Natural killer cell treated with Interleukin-12 subunit alpha and Interleukin-12 subunit beta and Interleukin-15 and Interleukin-18, amount 100 ng/mL, for 72 hours (primary cell): ENCODE measurements around the gene ATG13. TPM values are rescaled to one million over a fixed set of nuclear protein-coding genes. Genes with fewer than 3 reads are reported as not detected.

Experiments
- ATAC-seq, 2 donors: fragments of 150-1000 bp; cut with Tn5 transposase in 1 of 2; sonication (Bioruptor Pico), chemical (Tn5 transposase) in 1 of 2; 2 replicates each; pipeline ENCODE4 v1.10.0; 2021
- DNase-seq: peaks from one replicate; pipeline ENCODE4 v3.0.0; 2022; ENCODE audit warnings: low spot score
- H3K27ac Mint-ChIP-seq, 2 donors: 1 replicate in 1 of 2; 2 replicates in 1 of 2; pipeline ENCODE4 v1.8.0; 2022; ENCODE audit warnings: mixed read lengths in 2 of 2, mild to moderate bottlenecking in 1 of 2, moderate library complexity in 1 of 2
- H3K27me3 Mint-ChIP-seq, 2 donors: 1 replicate in 1 of 2; 2 replicates in 1 of 2; pipeline ENCODE4 v1.8.0; 2022; ENCODE audit warnings: mixed read lengths in 2 of 2
- H3K36me3 Mint-ChIP-seq: one replicate; pipeline ENCODE4 v1.8.0; 2022; ENCODE audit warnings: mixed read lengths
- H3K4me1 Mint-ChIP-seq, 2 donors: 1 replicate in 1 of 2; 2 replicates in 1 of 2; pipeline ENCODE4 v1.8.0; 2022; ENCODE audit warnings: low read depth in 2 of 2, mixed read lengths in 2 of 2, mild to moderate bottlenecking in 1 of 2
- H3K4me3 Mint-ChIP-seq: one replicate; pipeline ENCODE4 v1.8.0; 2022; ENCODE audit warnings: mixed read lengths
- H3K9me3 Mint-ChIP-seq: 2 replicates; pipeline ENCODE4 v1.8.0; 2022; ENCODE audit warnings: mixed read lengths
- total RNA-seq, 2 donors: library from RNA; stranded (reverse); gene quantifications; one replicate each; pipeline ENCODE4 v1.2.3, GENCODE V29; 2022

ATG13 gene
- total RNA-seq, 2 donors from 2014 or later, result 93.9 to 96.6 TPM

GRCh38 chr11:46597609-46598219 is 19.6 kb upstream of the ATG13 start:
- no peaks in the 10 kb centered on the region for H3K36me3 Mint-ChIP-seq
- DNase-seq (no peak), ATAC-seq (peak in 1 of 2 donors; percentile 66)
- peak overlapping the region; percentile 59 for H3K4me3 Mint-ChIP-seq
- H3K4me1 Mint-ChIP-seq, result peaks cover 20 to 29% of the 10 kb centered on the region in 2 donors
- H3K9me3 Mint-ChIP-seq, result no peaks in the 10 kb centered on the region
- peak overlapping the region; percentile 7 to 73 for H3K27ac Mint-ChIP-seq
- no peaks in the 10 kb centered on the region for H3K27me3 Mint-ChIP-seq

- no peaks in the 10 kb centered on the region for H3K36me3 Mint-ChIP-seq
Observed at GRCh38 chr11:46599340-46600193, 17.8 kb upstream of the ATG13 start.

GRCh38 chr11:46600194-46600960 is 17.0 kb upstream of the ATG13 start:
- DNase-seq (no peak), ATAC-seq (no peak)
- Mint-ChIP-seq H3K36me3 (no peaks in the 10 kb centered on the region), H3K27ac (peak overlapping the region in 1 of 2 donors; percentile 50), H3K4me3 (no peak overlapping the region), H3K4me1 (peaks cover 4 to 12% of the 10 kb centered on the region in 2 donors), H3K9me3 (no peaks in the 10 kb centered on the region), H3K27me3 (no peaks in the 10 kb centered on the region)

More at GRCh38 chr11:46599340-46600193, 17.8 kb upstream of the ATG13 start:
- H3K9me3 Mint-ChIP-seq, result no peaks in the 10 kb centered on the region
- DNase-seq, result no peak
- H3K27me3 Mint-ChIP-seq, result no peaks in the 10 kb centered on the region
- ATAC-seq, result no peak
- H3K4me3 Mint-ChIP-seq, result no peak overlapping the region
- peak overlapping the region in 1 of 2 donors; percentile 50 for H3K27ac Mint-ChIP-seq
- peaks cover 5 to 12% of the 10 kb centered on the region in 2 donors for H3K4me1 Mint-ChIP-seq

- H3K4me3 Mint-ChIP-seq, result no peak overlapping the region
- no peak for ATAC-seq
- no peaks in the 10 kb centered on the region for H3K27me3 Mint-ChIP-seq
- no peak for DNase-seq
- H3K4me1 Mint-ChIP-seq, result peaks cover 4 to 12% of the 10 kb centered on the region in 2 donors
- no peaks in the 10 kb centered on the region for H3K36me3 Mint-ChIP-seq
- H3K27ac Mint-ChIP-seq, result no peak overlapping the region
- no peaks in the 10 kb centered on the region for H3K9me3 Mint-ChIP-seq
Observed at GRCh38 chr11:46601129-46601528, 16.2 kb upstream of the ATG13 start.

GRCh38 chr11:46603704-46604308 is 13.5 kb upstream of the ATG13 start:
- Mint-ChIP-seq H3K9me3 (no peaks in the 10 kb centered on the region), H3K4me3 (no peak overlapping the region), H3K4me1 (peaks cover 3% of the 10 kb centered on the region in 2 donors), H3K27me3 (no peaks in the 10 kb centered on the region), H3K36me3 (no peaks in the 10 kb centered on the region), H3K27ac (no peak overlapping the region)
- ATAC-seq (no peak), DNase-seq (no peak)

GRCh38 chr11:46604796-46605195 is 12.6 kb upstream of the ATG13 start:
- Mint-ChIP-seq H3K9me3 (no peaks in the 10 kb centered on the region), H3K4me3 (no peak overlapping the region), H3K27ac (no peak overlapping the region), H3K4me1 (peaks cover 3% of the 10 kb centered on the region in 2 donors), H3K36me3 (no peaks in the 10 kb centered on the region), H3K27me3 (no peaks in the 10 kb centered on the region)
- ATAC-seq (no peak), DNase-seq (no peak)

GRCh38 chr11:46607516-46607915 is 9.8 kb upstream of the ATG13 start:
- DNase-seq (no peak), ATAC-seq (no peak)
- no peaks in the 10 kb centered on the region for H3K36me3 Mint-ChIP-seq
- no peaks in the 10 kb centered on the region for H3K27me3 Mint-ChIP-seq
- peaks cover 3 to 7% of the 10 kb centered on the region in 2 donors for H3K4me1 Mint-ChIP-seq
- no peaks in the 10 kb centered on the region for H3K9me3 Mint-ChIP-seq
- H3K27ac Mint-ChIP-seq, result no peak overlapping the region
- no peak overlapping the region for H3K4me3 Mint-ChIP-seq

GRCh38 chr11:46609386-46609785 is 8.0 kb upstream of the ATG13 start:
- H3K4me3 Mint-ChIP-seq, result no peak overlapping the region
- peaks cover 3 to 7% of the 10 kb centered on the region in 2 donors for H3K4me1 Mint-ChIP-seq
- H3K27ac Mint-ChIP-seq, result no peak overlapping the region
- no peaks in the 10 kb centered on the region for H3K9me3 Mint-ChIP-seq
- no peak for ATAC-seq
- no peak for DNase-seq
- no peaks in the 10 kb centered on the region for H3K36me3 Mint-ChIP-seq
- no peaks in the 10 kb centered on the region for H3K27me3 Mint-ChIP-seq

GRCh38 chr11:46611526-46612304 is 5.6 kb upstream of the ATG13 start:
- DNase-seq (no peak), ATAC-seq (peak in 1 of 2 donors; percentile 46)

GRCh38 chr11:46612326-46612725 is 5.0 kb upstream of the ATG13 start:
- no peaks in the 10 kb centered on the region for H3K9me3 Mint-ChIP-seq
- DNase-seq (no peak), ATAC-seq (no peak)
- H3K27me3 Mint-ChIP-seq, result no peaks in the 10 kb centered on the region
- H3K4me1 Mint-ChIP-seq, result peaks cover 12 to 17% of the 10 kb centered on the region in 2 donors
- H3K27ac Mint-ChIP-seq, result no peak overlapping the region
- H3K4me3 Mint-ChIP-seq, result peak overlapping the region; percentile 6
- H3K36me3 Mint-ChIP-seq, result no peaks in the 10 kb centered on the region

More at GRCh38 chr11:46611526-46612304, 5.6 kb upstream of the ATG13 start:
- Mint-ChIP-seq H3K27me3 (no peaks in the 10 kb centered on the region), H3K4me1 (peaks cover 12 to 17% of the 10 kb centered on the region in 2 donors), H3K27ac (no peak overlapping the region), H3K36me3 (no peaks in the 10 kb centered on the region), H3K4me3 (peak overlapping the region; percentile 6), H3K9me3 (no peaks in the 10 kb centered on the region)

GRCh38 chr11:46615756-46616155 is 1.6 kb upstream of the ATG13 start:
- H3K9me3 Mint-ChIP-seq, result no peaks in the 10 kb centered on the region
- no peaks in the 10 kb centered on the region for H3K36me3 Mint-ChIP-seq
- peaks cover 22 to 33% of the 10 kb centered on the region in 2 donors for H3K4me1 Mint-ChIP-seq
- H3K4me3 Mint-ChIP-seq, result peak overlapping the region; percentile 90
- ATAC-seq, result no peak
- peak overlapping the region; percentile 47 to 97 for H3K27ac Mint-ChIP-seq
- DNase-seq, result no peak
- no peaks in the 10 kb centered on the region for H3K27me3 Mint-ChIP-seq

- Mint-ChIP-seq H3K27ac (peak overlapping the region; percentile 97 to 99), H3K27me3 (no peaks in the 10 kb centered on the region), H3K4me3 (peak overlapping the region; percentile 90), H3K9me3 (no peaks in the 10 kb centered on the region), H3K4me1 (peaks cover 25 to 38% of the 10 kb centered on the region in 2 donors), H3K36me3 (peaks cover 5% of the 10 kb centered on the region)
- DNase-seq (no peak), ATAC-seq (no peak)
Observed at GRCh38 chr11:46616551-46617133, 711 bp upstream of the ATG13 start.
